ENCODE data around the gene MORN3. TPM values are rescaled to one million over a fixed set of nuclear protein-coding genes. Genes with fewer than 3 reads are reported as not detected.
A peak's percentile ranks its signal among the peaks of the same experiment; 100 is the strongest.

MORN3 gene
- total and polyA plus RNA-seq, 4 donors, result 2.4 to 5.8 (median 3.0) TPM

GRCh38 chr12:121613462-121613861 is 56.0 kb downstream of the MORN3 start:
- no peaks in the 10 kb centered on the region for H3K36me3 ChIP-seq (ENCODE audit: control insufficient read depth in 4 of 4, insufficient read depth in 4 of 4, low read length in 4 of 4)
- H3K27ac ChIP-seq (ENCODE audit: low read depth in 1 of 2, low read length in 1 of 2), result no peak overlapping the region
- TF ChIP-seq, protein P1, sequence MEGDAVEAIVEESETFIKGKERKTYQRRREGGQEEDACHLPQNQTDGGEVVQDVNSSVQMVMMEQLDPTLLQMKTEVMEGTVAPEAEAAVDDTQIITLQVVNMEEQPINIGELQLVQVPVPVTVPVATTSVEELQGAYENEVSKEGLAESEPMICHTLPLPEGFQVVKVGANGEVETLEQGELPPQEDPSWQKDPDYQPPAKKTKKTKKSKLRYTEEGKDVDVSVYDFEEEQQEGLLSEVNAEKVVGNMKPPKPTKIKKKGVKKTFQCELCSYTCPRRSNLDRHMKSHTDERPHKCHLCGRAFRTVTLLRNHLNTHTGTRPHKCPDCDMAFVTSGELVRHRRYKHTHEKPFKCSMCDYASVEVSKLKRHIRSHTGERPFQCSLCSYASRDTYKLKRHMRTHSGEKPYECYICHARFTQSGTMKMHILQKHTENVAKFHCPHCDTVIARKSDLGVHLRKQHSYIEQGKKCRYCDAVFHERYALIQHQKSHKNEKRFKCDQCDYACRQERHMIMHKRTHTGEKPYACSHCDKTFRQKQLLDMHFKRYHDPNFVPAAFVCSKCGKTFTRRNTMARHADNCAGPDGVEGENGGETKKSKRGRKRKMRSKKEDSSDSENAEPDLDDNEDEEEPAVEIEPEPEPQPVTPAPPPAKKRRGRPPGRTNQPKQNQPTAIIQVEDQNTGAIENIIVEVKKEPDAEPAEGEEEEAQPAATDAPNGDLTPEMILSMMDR (IDR thresholded peaks at IDR 0.05; ENCODE audit: control extremely low read depth, extremely low read depth), result no peak
- WGBS, 2 donors, result 91% methylated on average over 7 of the region's 7 CpGs
- H3K9ac ChIP-seq (ENCODE audit: insufficient read depth in 1 of 2, low read length in 2 of 2), result no peak overlapping the region
- no peaks in the 10 kb centered on the region for H3K27me3 ChIP-seq (ENCODE audit: control insufficient read depth in 3 of 3, insufficient read depth in 3 of 3, low read length in 2 of 3)
- H3K9me3 ChIP-seq (ENCODE audit: control insufficient read depth in 4 of 4, insufficient read depth in 3 of 4, low read length in 3 of 4), result no peaks in the 10 kb centered on the region
- no peak overlapping the region for H3K4me3 ChIP-seq
- ATAC-seq (ENCODE audit: insufficient read depth, low FRiP score) (no peak), DNase-seq (no peak)
- H3K4me1 ChIP-seq (ENCODE audit: control insufficient read depth in 5 of 5, insufficient read depth in 5 of 5, low read length in 5 of 5), result peaks cover 0 to 9% (median 0%) of the 10 kb centered on the region in 5 donors

- Histone ChIP-seq H3K27me3 (ENCODE audit: control insufficient read depth in 3 of 3, insufficient read depth in 3 of 3, low read length in 2 of 3) (no peaks in the 10 kb centered on the region), H3K27ac (ENCODE audit: low read depth in 1 of 2, low read length in 1 of 2) (no peak overlapping the region), H3K4me3 (no peak overlapping the region), H3K4me1 (ENCODE audit: control insufficient read depth in 5 of 5, insufficient read depth in 5 of 5, low read length in 5 of 5) (peaks cover 0 to 9% (median 0%) of the 10 kb centered on the region in 5 donors), H3K9me3 (ENCODE audit: control insufficient read depth in 4 of 4, insufficient read depth in 3 of 4, low read length in 3 of 4) (no peaks in the 10 kb centered on the region), H3K9ac (ENCODE audit: insufficient read depth in 1 of 2, low read length in 2 of 2) (no peak overlapping the region), H3K36me3 (ENCODE audit: control insufficient read depth in 4 of 4, insufficient read depth in 4 of 4, low read length in 4 of 4) (no peaks in the 10 kb centered on the region)
- TF ChIP-seq, protein P1 (IDR thresholded peaks at IDR 0.05; ENCODE audit: control extremely low read depth, extremely low read depth), result no peak
- 95 to 96% methylated on average over 2 of the region's 2 CpGs for WGBS, 2 donors
- ATAC-seq (ENCODE audit: insufficient read depth, low FRiP score), result no peak
- no peak for DNase-seq
Measured at GRCh38 chr12:121611306-121611705, 58.1 kb downstream of the MORN3 start.

GRCh38 chr12:121610239-121611149 is 59.0 kb downstream of the MORN3 start:
- Histone ChIP-seq H3K27ac (ENCODE audit: low read depth in 1 of 2, low read length in 1 of 2) (no peak overlapping the region), H3K9ac (ENCODE audit: insufficient read depth in 1 of 2, low read length in 2 of 2) (peak overlapping the region in 1 of 2 donors; percentile 24), H3K36me3 (ENCODE audit: control insufficient read depth in 4 of 4, insufficient read depth in 4 of 4, low read length in 4 of 4) (no peaks in the 10 kb centered on the region), H3K4me3 (no peak overlapping the region), H3K27me3 (ENCODE audit: control insufficient read depth in 3 of 3, insufficient read depth in 3 of 3, low read length in 2 of 3) (no peaks in the 10 kb centered on the region), H3K9me3 (ENCODE audit: control insufficient read depth in 4 of 4, insufficient read depth in 3 of 4, low read length in 3 of 4) (no peaks in the 10 kb centered on the region), H3K4me1 (ENCODE audit: control insufficient read depth in 5 of 5, insufficient read depth in 5 of 5, low read length in 5 of 5) (peaks cover 0 to 9% (median 0%) of the 10 kb centered on the region in 5 donors)
- TF ChIP-seq, protein P1 (IDR thresholded peaks at IDR 0.05; ENCODE audit: control extremely low read depth, extremely low read depth), result no peak
- WGBS, 2 donors, result 54 to 72% methylated on average over 11 of the region's 11 CpGs
- DNase-seq (peak; percentile 37 to 78 (median 77)), ATAC-seq (ENCODE audit: insufficient read depth, low FRiP score) (no peak)
